NK-92 (cell line): ENCODE results near the gene MAP3K4.

Experiments used
- DNase-seq: peaks from one replicate; lab custom pipeline; 2025; ENCODE audit not compliant: unreplicated experiment; lab: John Stamatoyannopoulos, UW

The MAP3K4 gene

GRCh38 chr6:161035182-161035980 is 43.8 kb downstream of the MAP3K4 start:
- no peak for DNase-seq

GRCh38 chr6:161035981-161036263 is 44.4 kb downstream of the MAP3K4 start:
- no peak for DNase-seq

GRCh38 chr6:161037873-161038228 is 46.3 kb downstream of the MAP3K4 start:
- DNase-seq = no peak

GRCh38 chr6:161038229-161039031 is 46.9 kb downstream of the MAP3K4 start:
- no peak for DNase-seq

GRCh38 chr6:161041274-161041673 is 49.7 kb downstream of the MAP3K4 start:
- DNase-seq = no peak

- no peak for DNase-seq
Observed at GRCh38 chr6:161044335-161044734, 52.8 kb downstream of the MAP3K4 start.

- DNase-seq = no peak
Observed at GRCh38 chr6:161048641-161049040, 57.1 kb downstream of the MAP3K4 start.

GRCh38 chr6:161050134-161050765 is 58.7 kb downstream of the MAP3K4 start:
- no peak for DNase-seq

GRCh38 chr6:161053103-161053502 is 61.5 kb downstream of the MAP3K4 start:
- no peak for DNase-seq

GRCh38 chr6:161054876-161055275 is 63.3 kb downstream of the MAP3K4 start:
- DNase-seq = no peak

- DNase-seq = no peak
Observed at GRCh38 chr6:161056451-161056850, 64.9 kb downstream of the MAP3K4 start.

GRCh38 chr6:161057103-161058091 is 65.8 kb downstream of the MAP3K4 start:
- DNase-seq = no peak

GRCh38 chr6:161058741-161059140 is 67.2 kb downstream of the MAP3K4 start:
- no peak for DNase-seq

- DNase-seq = no peak
Observed at GRCh38 chr6:161061576-161061975, 70.0 kb downstream of the MAP3K4 start.

- DNase-seq = no peak
Observed at GRCh38 chr6:161064915-161065314, 73.3 kb downstream of the MAP3K4 start.

- no peak for DNase-seq
Observed at GRCh38 chr6:161066511-161066910, 74.9 kb downstream of the MAP3K4 start.

- no peak for DNase-seq
Observed at GRCh38 chr6:161067749-161068148, 76.2 kb downstream of the MAP3K4 start.

- DNase-seq = no peak
Observed at GRCh38 chr6:161068321-161068741, 76.8 kb downstream of the MAP3K4 start.

- no peak for DNase-seq
Observed at GRCh38 chr6:161073930-161074329, 82.4 kb downstream of the MAP3K4 start.

- no peak for DNase-seq
Observed at GRCh38 chr6:161074496-161075121, 83.0 kb downstream of the MAP3K4 start.
